Adrenal gland (tissue), 5 donors: ENCODE measurements around the gene MAT1A.

Source experiments
- POLR2A ChIP-seq, 2 donors: fragments of 450-650 bp; IDR thresholded peaks; one replicate each; pipeline ENCODE4 v1.6.1; 2017; ENCODE audit warnings: antibody characterized with exemption in 2 of 2, mild to moderate bottlenecking in 2 of 2, moderate library complexity in 1 of 2
- TF ChIP-seq, protein P1 (sequence below), 6 experiments: fragments of 450-650 bp in 4 of 6; fragments of 200-600 bp in 2 of 6; sonication (generic) in 1 of 6; IDR thresholded peaks; 1 replicate in 5 of 6; 2 replicates in 1 of 6; pipeline versions ENCODE4 v1.5.1 to v1.8.0; 2016 to 2021; ENCODE audit warnings: antibody characterized with exemption in 6 of 6, mild to moderate bottlenecking in 2 of 6, moderate library complexity in 1 of 6
- donor health status: DM: no; HTN: no; CAD: no.

DNA sequence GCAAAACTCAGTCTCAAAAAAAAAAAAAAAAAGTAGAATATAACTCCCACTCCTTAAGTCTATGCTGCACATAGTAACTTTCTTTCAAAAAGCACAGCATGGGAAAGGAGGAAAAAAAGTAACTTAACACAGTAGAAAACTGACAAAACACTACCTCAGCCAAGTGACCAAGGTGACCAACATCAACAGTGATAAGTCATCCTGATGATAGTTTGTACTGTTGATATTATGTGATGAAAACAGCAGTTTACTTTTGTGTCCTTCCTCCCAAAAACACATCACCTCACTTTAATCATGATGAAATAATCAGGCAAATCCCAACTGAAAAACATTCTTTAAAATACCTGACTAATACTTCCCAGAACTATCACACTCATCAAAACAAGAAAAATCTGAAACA lies 29.3 kb upstream of the MAT1A start:
- TF ChIP-seq, protein P1, sequence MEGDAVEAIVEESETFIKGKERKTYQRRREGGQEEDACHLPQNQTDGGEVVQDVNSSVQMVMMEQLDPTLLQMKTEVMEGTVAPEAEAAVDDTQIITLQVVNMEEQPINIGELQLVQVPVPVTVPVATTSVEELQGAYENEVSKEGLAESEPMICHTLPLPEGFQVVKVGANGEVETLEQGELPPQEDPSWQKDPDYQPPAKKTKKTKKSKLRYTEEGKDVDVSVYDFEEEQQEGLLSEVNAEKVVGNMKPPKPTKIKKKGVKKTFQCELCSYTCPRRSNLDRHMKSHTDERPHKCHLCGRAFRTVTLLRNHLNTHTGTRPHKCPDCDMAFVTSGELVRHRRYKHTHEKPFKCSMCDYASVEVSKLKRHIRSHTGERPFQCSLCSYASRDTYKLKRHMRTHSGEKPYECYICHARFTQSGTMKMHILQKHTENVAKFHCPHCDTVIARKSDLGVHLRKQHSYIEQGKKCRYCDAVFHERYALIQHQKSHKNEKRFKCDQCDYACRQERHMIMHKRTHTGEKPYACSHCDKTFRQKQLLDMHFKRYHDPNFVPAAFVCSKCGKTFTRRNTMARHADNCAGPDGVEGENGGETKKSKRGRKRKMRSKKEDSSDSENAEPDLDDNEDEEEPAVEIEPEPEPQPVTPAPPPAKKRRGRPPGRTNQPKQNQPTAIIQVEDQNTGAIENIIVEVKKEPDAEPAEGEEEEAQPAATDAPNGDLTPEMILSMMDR (IDR thresholded peaks at IDR 0.05): no peak
- no peak for TF ChIP-seq POLR2A (IDR thresholded peaks at IDR 0.05)
